Neural crest cell (in vitro differentiated cells): Measurements from ENCODE around the gene ZBTB8A. TPM values are rescaled to one million over a fixed set of nuclear protein-coding genes. Genes with fewer than 3 reads are reported as not detected.
"Not testable (repeated sequence)": the region's sequence is repeated elsewhere in the genome, so short reads cannot be mapped to it uniquely, and the experiment has no call there.

ENCODE experiments used
- DNase-seq: peaks from one replicate; pipeline ENCODE4 v3.0.0; 2021; ENCODE audit warnings: low read depth, mixed read lengths, low spot score
- H3K27ac Mint-ChIP-seq: one replicate; pipeline ENCODE4 v1.8.0; 2021; ENCODE audit warnings: mild to moderate bottlenecking, mixed read lengths; ENCODE audit not compliant: unreplicated experiment
- H3K27me3 Mint-ChIP-seq: 2 replicates; pipeline ENCODE4 v1.8.0; 2021; ENCODE audit warnings: low read depth, mild to moderate bottlenecking, mixed read lengths
- H3K36me3 Mint-ChIP-seq: 2 replicates; pipeline ENCODE4 v1.8.0; 2021; ENCODE audit warnings: low read depth, mild to moderate bottlenecking, mixed read lengths
- H3K4me1 Mint-ChIP-seq: 2 replicates; pipeline ENCODE4 v1.8.0; 2021; ENCODE audit warnings: mixed read lengths
- H3K4me3 Mint-ChIP-seq: one replicate; pipeline ENCODE4 v1.8.0; 2021; ENCODE audit warnings: mild to moderate bottlenecking, mixed read lengths
- H3K9me3 Mint-ChIP-seq: 2 replicates; pipeline ENCODE4 v1.8.0; 2021; ENCODE audit warnings: mixed read lengths
- total RNA-seq: library from RNA; stranded (reverse); gene quantifications from 2 replicates; pipeline ENCODE4 v1.2.1, GENCODE V29; 2021
- TF ChIP-seq, protein P1 (sequence below): fragments of 200-600 bp; sonication (generic); conservative IDR thresholded peaks from 2 replicates; pipeline ENCODE4 v1.5.0; 2021; ENCODE audit warnings: antibody characterized with exemption, mild to moderate bottlenecking

The ZBTB8A gene
- total RNA-seq, 1 donor from 2014 or later, result 10.1 TPM

DNA sequence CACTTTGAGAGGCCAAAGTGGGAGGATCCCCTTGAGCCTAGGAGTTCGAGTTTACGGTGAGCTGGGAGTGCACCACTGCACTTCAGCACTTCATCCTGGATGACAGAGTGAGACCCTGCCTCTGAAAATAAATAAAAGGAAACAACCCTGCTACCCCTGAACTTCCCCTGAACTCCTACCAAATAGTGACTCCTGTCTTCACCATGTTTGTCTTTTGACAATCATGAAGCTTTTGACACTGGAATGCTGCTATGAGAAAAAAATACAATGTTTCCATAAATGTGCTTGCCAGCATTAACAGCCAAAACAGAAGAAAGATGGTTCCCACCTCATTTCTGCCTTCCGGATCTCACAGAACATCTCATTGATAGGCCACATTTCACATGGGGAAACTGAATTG is 10.4 kb downstream of the ZBTB8A start:
- Mint-ChIP-seq H3K36me3 (no peaks in the 10 kb centered on the region), H3K4me3 (no peak overlapping the region), H3K27ac (no peak overlapping the region), H3K9me3 (no peaks in the 10 kb centered on the region), H3K4me1 (peaks cover 5% of the 10 kb centered on the region), H3K27me3 (no peaks in the 10 kb centered on the region)
- TF ChIP-seq, protein P1, sequence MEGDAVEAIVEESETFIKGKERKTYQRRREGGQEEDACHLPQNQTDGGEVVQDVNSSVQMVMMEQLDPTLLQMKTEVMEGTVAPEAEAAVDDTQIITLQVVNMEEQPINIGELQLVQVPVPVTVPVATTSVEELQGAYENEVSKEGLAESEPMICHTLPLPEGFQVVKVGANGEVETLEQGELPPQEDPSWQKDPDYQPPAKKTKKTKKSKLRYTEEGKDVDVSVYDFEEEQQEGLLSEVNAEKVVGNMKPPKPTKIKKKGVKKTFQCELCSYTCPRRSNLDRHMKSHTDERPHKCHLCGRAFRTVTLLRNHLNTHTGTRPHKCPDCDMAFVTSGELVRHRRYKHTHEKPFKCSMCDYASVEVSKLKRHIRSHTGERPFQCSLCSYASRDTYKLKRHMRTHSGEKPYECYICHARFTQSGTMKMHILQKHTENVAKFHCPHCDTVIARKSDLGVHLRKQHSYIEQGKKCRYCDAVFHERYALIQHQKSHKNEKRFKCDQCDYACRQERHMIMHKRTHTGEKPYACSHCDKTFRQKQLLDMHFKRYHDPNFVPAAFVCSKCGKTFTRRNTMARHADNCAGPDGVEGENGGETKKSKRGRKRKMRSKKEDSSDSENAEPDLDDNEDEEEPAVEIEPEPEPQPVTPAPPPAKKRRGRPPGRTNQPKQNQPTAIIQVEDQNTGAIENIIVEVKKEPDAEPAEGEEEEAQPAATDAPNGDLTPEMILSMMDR, result no peak
- no peak for DNase-seq

DNA sequence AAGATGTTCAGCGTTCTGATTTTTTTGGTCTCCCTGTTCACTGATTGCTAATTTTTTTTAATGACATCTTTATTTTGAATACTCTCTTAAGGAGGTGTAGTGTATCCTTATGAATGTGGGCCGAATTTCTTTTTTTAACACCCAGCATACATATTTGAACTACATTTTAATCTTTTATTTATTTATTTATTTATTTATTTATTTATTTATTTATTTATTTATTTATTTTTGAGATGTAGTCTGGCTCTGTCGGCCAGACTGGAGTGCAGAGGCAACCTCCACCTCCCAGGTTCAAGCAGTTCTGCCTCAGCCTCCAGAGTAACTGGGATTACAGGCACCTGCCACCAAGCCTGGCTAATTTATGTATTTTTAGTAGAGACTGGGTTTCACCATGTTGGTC is 15.1 kb downstream of the ZBTB8A start:
- H3K27ac Mint-ChIP-seq, result no peak overlapping the region
- H3K4me1 Mint-ChIP-seq, result no peaks in the 10 kb centered on the region
- TF ChIP-seq, protein P1, result no peak
- H3K27me3 Mint-ChIP-seq, result no peaks in the 10 kb centered on the region
- no peaks in the 10 kb centered on the region for H3K9me3 Mint-ChIP-seq
- DNase-seq, result no peak
- H3K36me3 Mint-ChIP-seq, result no peaks in the 10 kb centered on the region
- no peak overlapping the region for H3K4me3 Mint-ChIP-seq

DNA sequence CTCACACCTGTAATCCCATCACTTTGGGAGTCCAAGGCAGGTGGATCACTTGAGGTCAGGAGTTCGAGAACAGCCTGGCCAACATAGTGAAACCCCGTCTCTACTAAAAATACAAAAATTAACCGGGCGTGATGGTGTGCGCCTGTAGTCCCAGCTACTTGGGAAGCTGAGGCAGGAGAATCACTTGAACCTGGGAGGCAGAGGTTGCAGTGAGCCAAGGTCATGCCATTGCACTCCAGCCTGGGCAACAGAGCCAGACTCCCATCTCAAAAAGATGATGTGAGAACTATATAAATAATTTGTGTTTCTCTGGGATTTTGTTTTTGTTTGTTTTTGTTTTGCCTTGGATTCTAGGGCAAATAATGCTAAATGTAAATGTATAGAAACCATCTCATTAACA is 17.8 kb downstream of the ZBTB8A start:
- not testable (repeated sequence) for H3K4me1 Mint-ChIP-seq, H3K27ac Mint-ChIP-seq, H3K27me3 Mint-ChIP-seq, H3K4me3 Mint-ChIP-seq, H3K36me3 Mint-ChIP-seq, H3K9me3 Mint-ChIP-seq, DNase-seq

DNA sequence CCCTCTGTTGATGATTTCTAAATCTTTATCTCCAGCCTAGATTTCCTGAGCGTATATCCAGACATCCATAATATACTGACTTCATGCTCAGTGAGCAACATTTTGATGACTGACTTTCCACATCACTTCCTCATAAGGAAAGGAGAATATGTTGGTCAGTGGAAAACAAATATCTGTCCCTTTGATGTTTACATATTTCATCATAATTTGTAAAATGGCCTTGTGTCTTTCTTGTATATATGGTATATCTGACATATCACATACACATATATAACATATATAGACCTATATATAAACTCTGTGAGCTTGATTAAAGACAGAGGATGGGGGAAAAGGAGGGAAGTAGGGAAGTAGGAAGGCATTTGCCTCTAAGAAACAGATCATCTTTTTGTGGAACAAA is 18.6 kb downstream of the ZBTB8A start:
- no peaks in the 10 kb centered on the region for H3K4me1 Mint-ChIP-seq
- peaks cover 10% of the 10 kb centered on the region for H3K36me3 Mint-ChIP-seq
- no peaks in the 10 kb centered on the region for H3K9me3 Mint-ChIP-seq
- H3K4me3 Mint-ChIP-seq, result no peak overlapping the region
- H3K27me3 Mint-ChIP-seq, result no peaks in the 10 kb centered on the region
- DNase-seq, result no peak
- no peak overlapping the region for H3K27ac Mint-ChIP-seq
- TF ChIP-seq, protein P1, result no peak

DNA sequence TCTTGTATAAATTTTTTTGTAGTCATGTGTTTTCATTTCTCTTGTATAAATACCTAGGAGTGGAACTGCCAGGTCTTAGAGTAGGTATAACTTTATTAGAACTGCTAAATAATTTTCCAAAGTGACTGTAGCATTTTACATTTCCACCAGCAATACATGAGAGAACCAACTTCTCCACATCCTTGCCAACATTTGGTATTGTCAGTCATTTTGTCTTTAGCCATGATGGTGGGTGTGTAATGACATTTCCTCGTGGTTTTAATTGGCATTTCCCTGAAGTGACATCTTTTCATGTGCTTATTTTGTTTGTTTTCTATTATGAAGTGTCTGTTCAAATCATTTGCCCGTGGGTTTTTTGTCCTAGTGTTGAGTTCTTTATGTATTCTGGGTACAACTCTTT is 29.7 kb downstream of the ZBTB8A start:
- H3K4me1 Mint-ChIP-seq, result no peaks in the 10 kb centered on the region
- TF ChIP-seq, protein P1, result no peak
- H3K27me3 Mint-ChIP-seq, result no peaks in the 10 kb centered on the region
- H3K36me3 Mint-ChIP-seq, result peaks cover 5% of the 10 kb centered on the region
- no peak overlapping the region for H3K4me3 Mint-ChIP-seq
- no peak for DNase-seq
- H3K9me3 Mint-ChIP-seq, result no peaks in the 10 kb centered on the region
- H3K27ac Mint-ChIP-seq, result no peak overlapping the region

DNA sequence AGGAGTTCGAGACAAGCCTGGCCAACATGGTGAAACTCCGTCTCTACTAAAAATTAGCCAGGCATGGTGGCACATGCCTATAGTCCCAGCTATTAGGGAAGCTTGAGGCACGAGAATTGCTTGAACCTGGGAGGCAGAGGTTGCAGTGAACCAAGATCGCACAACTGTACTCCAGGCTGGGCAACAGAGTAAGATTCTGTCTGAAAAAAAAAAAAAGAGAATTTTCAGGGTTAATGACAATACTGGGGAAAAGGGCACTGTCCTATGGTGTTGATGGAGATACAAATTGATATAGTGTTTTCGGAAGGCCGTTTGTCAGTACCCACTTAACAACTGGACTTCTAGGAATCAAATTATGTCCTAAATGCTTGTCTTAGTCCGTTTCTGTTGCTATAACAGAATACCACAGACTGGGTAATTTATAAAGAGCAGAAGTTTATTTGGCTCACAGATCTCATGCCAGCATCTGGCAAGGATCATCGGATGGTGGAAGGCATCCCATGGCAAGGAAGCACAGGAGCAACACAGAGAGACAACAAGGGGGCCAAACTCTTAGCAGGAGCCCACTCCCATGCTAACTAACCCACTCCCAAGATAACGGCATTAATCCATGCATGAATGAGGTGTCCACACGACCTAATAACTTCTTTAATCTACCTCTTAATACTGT is 41.3 kb downstream of the ZBTB8A start:
- Mint-ChIP-seq H3K27ac (no peak overlapping the region), H3K9me3 (no peaks in the 10 kb centered on the region), H3K27me3 (no peaks in the 10 kb centered on the region), H3K36me3 (no peaks in the 10 kb centered on the region), H3K4me1 (no peaks in the 10 kb centered on the region), H3K4me3 (no peak overlapping the region)
- no peak for DNase-seq
- TF ChIP-seq, protein P1, result no peak
